ENCODE data around the gene SRSF11.
"Not testable (repeated sequence)": the region's sequence is repeated elsewhere in the genome, so short reads cannot be mapped to it uniquely, and the experiment has no call there.

Gene SRSF11

GRCh38 chr1:70221238-70222121 is at the start of gene SRSF11:
Gene SRSF11 (plus strand): TSS chr1:70221380. CDS start chr1:70221637, 257 bp downstream.
- peak; percentile 91 to 97 for DNase-seq

- DNase-seq: no peak
These were observed 49.7 kb upstream of the SRSF11 start for GRCh38 chr1:70171512-70171911.

GRCh38 chr1:70185181-70185580 is 36.0 kb upstream of the SRSF11 start:
- not testable (repeated sequence) for DNase-seq

- no peak for DNase-seq
These were observed 32.7 kb upstream of the SRSF11 start for GRCh38 chr1:70188522-70188921.

GRCh38 chr1:70190180-70190579 is 31.0 kb upstream of the SRSF11 start:
- no peak for DNase-seq

GRCh38 chr1:70192446-70192845 is 28.7 kb upstream of the SRSF11 start:
- DNase-seq: not testable (repeated sequence)

- no peak for DNase-seq
These were observed 26.6 kb upstream of the SRSF11 start for GRCh38 chr1:70194601-70195000.

GRCh38 chr1:70195342-70195741 is 25.8 kb upstream of the SRSF11 start:
- peak; percentile 2 to 7 for DNase-seq

- DNase-seq: no peak
These were observed 24.8 kb upstream of the SRSF11 start for GRCh38 chr1:70196333-70196732.

- no peak for DNase-seq
These were observed 21.1 kb upstream of the SRSF11 start for GRCh38 chr1:70200065-70200464.

GRCh38 chr1:70202173-70202758 is 18.9 kb upstream of the SRSF11 start:
- DNase-seq: no peak

- no peak for DNase-seq
These were observed 17.0 kb upstream of the SRSF11 start for GRCh38 chr1:70204139-70204538.

- no peak for DNase-seq
These were observed 16.6 kb upstream of the SRSF11 start for GRCh38 chr1:70204600-70204999.

- DNase-seq: no peak
These were observed 16.1 kb upstream of the SRSF11 start for GRCh38 chr1:70205071-70205433.

GRCh38 chr1:70205434-70206118 is 15.6 kb upstream of the SRSF11 start, which contains the start of gene LRRC40:
Gene LRRC40 (minus strand): TSS chr1:70205579. CDS start chr1:70205540, 39 bp downstream.
- DNase-seq: peak; percentile 88 to 97

- DNase-seq: not testable (repeated sequence)
These were observed 14.3 kb upstream of the SRSF11 start for GRCh38 chr1:70206833-70207232.

- no peak for DNase-seq
These were observed 13.7 kb upstream of the SRSF11 start for GRCh38 chr1:70207492-70207891.

- DNase-seq: no peak
These were observed 12.9 kb upstream of the SRSF11 start for GRCh38 chr1:70208292-70208691.

- no peak for DNase-seq
These were observed 10.4 kb upstream of the SRSF11 start for GRCh38 chr1:70210820-70211219.

- no peak for DNase-seq
These were observed 9.6 kb upstream of the SRSF11 start for GRCh38 chr1:70211541-70211940.

GRCh38 chr1:70220015-70220414 is 1.2 kb upstream of the SRSF11 start:
- DNase-seq: no peak

- DNase-seq: no peak
These were observed 503 bp upstream of the SRSF11 start for GRCh38 chr1:70220517-70221237.

GRCh38 chr1:70222716-70223235 is 1.6 kb downstream of the SRSF11 start:
- no peak for DNase-seq
